ENCODE measurements around the gene ITFG2. TPM values are rescaled to one million over a fixed set of nuclear protein-coding genes. Genes with fewer than 3 reads are reported as not detected.

ITFG2 gene
- total RNA-seq: 10 to 100 TPM; 29.5 to 90.6 (median 48.4) TPM

DNA sequence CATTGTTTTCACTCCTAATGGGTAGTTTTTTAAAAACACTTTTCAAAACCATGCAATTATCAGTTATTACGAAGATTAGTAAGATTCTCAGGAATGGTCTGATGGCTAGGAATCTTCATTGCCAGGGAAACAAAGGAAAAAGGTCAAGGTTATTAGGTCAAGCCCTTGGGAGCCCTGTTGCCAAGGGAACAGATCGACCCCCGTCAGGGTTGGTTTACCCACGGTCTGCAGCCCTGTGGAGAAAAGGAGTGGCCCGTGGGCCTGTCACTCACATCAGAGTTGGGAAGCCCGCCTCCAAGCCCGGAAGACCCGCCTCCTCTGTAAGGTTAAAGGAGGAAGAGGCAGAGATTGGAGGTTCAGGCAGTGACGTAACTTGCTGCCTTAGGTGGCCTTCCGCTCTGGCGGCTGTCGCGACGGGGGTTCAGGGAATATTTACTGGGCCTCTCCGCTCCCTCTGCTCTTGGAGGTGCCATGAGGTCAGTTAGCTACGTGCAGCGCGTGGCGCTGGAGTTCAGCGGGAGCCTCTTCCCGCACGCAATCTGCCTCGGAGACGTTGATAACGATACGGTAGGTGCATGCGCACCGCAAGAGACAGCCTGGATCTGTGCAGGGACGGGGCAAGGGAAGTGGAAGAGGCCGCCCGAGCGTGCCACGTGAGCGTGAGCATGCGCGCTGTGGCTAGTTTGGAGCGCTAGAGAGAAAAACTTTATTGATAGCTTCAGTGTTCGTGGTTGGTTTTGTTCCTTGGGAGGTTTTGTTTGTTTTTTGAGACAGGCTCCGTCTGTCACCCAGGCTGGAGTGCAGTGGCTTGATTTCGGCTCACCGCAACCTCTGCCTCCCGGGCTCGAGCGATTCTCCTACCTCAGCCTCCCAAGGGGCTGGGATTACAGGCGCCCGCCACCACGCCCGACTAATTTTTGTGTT, at the start of gene ITFG2:
ITFG2 (plus strand) TSS at position 379 of the 924 bp plus-strand sequence; CDS start at position 472, 93 bp downstream.
- Histone ChIP-seq H3K27me3 (no peaks in the 10 kb centered on the region), H3K36me3 (peaks cover 0 to 4% (median under 1%) of the 10 kb centered on the region in 4 donors), H3K27ac (peak within 1 kb of the TSS; percentile 89 to 95 (median 91)), H3K4me3 (peak within 1 kb of the TSS; percentile 48 to 91 (median 68)), H3K4me1 (peaks cover 13 to 29% (median 14%) of the 10 kb centered on the region in 4 donors), H3K9me3 (no peaks in the 10 kb centered on the region)
- peak; percentile 93 for TF ChIP-seq POLR2A (IDR thresholded peaks at IDR 0.05)
- TF ChIP-seq CTCF (IDR thresholded peaks at IDR 0.05): no peak
- peak; percentile 2 for TF ChIP-seq EP300 (IDR thresholded peaks at IDR 0.05; ENCODE audit: low read depth)
- peak; percentile 86 to 97 (median 95) for TF ChIP-seq POLR2AphosphoS5 (IDR thresholded peaks at IDR 0.05)
- DNase-seq: peak; percentile 98
- WGBS, 2 donors (ENCODE audit: low coverage in 1 of 2): 1 to 5% methylated on average over 4 to 47 of the region's 48 CpGs
- in situ Hi-C loops (cut with MboI; ENCODE audit: low pct_ligation_motif_present in 1 of 4, low pct_unique_long_range_greater_than_20kb in 1 of 4, low sequenced_read_pairs in 3 of 4) (no loop called here), intact Hi-C loops (cut with DNase I; ENCODE audit: low total_unique reads) (no loop called here)

DNA sequence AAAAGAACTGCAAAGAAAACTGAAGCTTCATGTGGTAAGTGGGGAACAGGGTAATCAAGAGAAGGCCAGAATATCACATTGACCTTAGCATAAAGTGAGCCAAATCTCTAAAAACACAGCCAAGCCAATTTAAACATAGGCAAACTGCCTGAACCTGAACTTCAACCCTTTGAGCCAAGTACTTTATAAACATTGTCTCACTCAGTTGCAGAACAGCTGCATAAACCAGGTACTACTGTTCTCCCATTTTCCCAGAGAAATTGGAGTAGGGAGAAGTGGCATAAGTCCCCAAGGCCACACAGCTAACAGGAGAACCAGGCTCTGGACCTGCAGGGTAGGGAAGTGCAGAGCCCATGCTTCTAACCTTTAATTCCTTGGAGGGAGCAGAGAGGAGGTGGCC, 48.1 kb upstream of the ITFG2 start:
- Histone ChIP-seq H3K27ac (peak overlapping the region; percentile 23 to 55 (median 48)), H3K36me3 (no peaks in the 10 kb centered on the region), H3K4me1 (peaks cover 0 to 27% (median 7%) of the 10 kb centered on the region in 4 donors), H3K27me3 (no peaks in the 10 kb centered on the region), H3K9me3 (no peaks in the 10 kb centered on the region), H3K4me3 (no peak overlapping the region)
- intact Hi-C loops (cut with DNase I; ENCODE audit: low total_unique reads): no loop called here
- TF ChIP-seq EP300 (IDR thresholded peaks at IDR 0.05; ENCODE audit: low read depth) (no peak), POLR2A (IDR thresholded peaks at IDR 0.05) (no peak), CTCF (IDR thresholded peaks at IDR 0.05) (no peak), POLR2AphosphoS5 (IDR thresholded peaks at IDR 0.05) (no peak)
- DNase-seq: no peak
- in situ Hi-C loops (cut with MboI; ENCODE audit: low pct_ligation_motif_present in 1 of 4, low pct_unique_long_range_greater_than_20kb in 1 of 4, low sequenced_read_pairs in 3 of 4): no loop called here

- DNase-seq: no peak
- Histone ChIP-seq H3K27me3 (no peaks in the 10 kb centered on the region), H3K9me3 (no peaks in the 10 kb centered on the region), H3K4me1 (peaks cover under 1 to 33% (median 9%) of the 10 kb centered on the region in 4 donors), H3K36me3 (no peaks in the 10 kb centered on the region), H3K27ac (peak overlapping the region; percentile 19 to 55 (median 48)), H3K4me3 (no peak overlapping the region)
- TF ChIP-seq CTCF (IDR thresholded peaks at IDR 0.05): no peak
- TF ChIP-seq POLR2A (IDR thresholded peaks at IDR 0.05): no peak
- TF ChIP-seq EP300 (IDR thresholded peaks at IDR 0.05; ENCODE audit: low read depth): no peak
- no peak for TF ChIP-seq POLR2AphosphoS5 (IDR thresholded peaks at IDR 0.05)
- in situ Hi-C loops (cut with MboI; ENCODE audit: low pct_ligation_motif_present in 1 of 4, low pct_unique_long_range_greater_than_20kb in 1 of 4, low sequenced_read_pairs in 3 of 4): no loop called here
- 66 to 72% methylated on average over 2 to 4 of the region's 4 CpGs for WGBS, 2 donors (ENCODE audit: low coverage in 1 of 2)
- intact Hi-C loops (cut with DNase I; ENCODE audit: low total_unique reads): no loop called here
These were observed 47.4 kb upstream of the ITFG2 start for GRCh38 chr12:2765052-2765451.

GRCh38 chr12:2765608-2766007, 46.9 kb upstream of the ITFG2 start:
- in situ Hi-C loops (cut with MboI; ENCODE audit: low pct_ligation_motif_present in 1 of 4, low pct_unique_long_range_greater_than_20kb in 1 of 4, low sequenced_read_pairs in 3 of 4): no loop called here
- H3K27me3 ChIP-seq: no peaks in the 10 kb centered on the region
- no peaks in the 10 kb centered on the region for H3K9me3 ChIP-seq
- no peak overlapping the region for H3K4me3 ChIP-seq
- H3K27ac ChIP-seq: peak overlapping the region in 2 of 4 donors; percentile 22 to 55
- TF ChIP-seq POLR2A (IDR thresholded peaks at IDR 0.05) (no peak), EP300 (IDR thresholded peaks at IDR 0.05; ENCODE audit: low read depth) (no peak), CTCF (IDR thresholded peaks at IDR 0.05) (no peak), POLR2AphosphoS5 (IDR thresholded peaks at IDR 0.05) (no peak)
- peaks cover 2 to 36% (median 11%) of the 10 kb centered on the region in 4 donors for H3K4me1 ChIP-seq
- no peaks in the 10 kb centered on the region for H3K36me3 ChIP-seq
- WGBS, 2 donors (ENCODE audit: low coverage in 1 of 2): 83 to 87% methylated on average over 1 to 6 of the region's 6 CpGs
- no peak for DNase-seq
- intact Hi-C loops (cut with DNase I; ENCODE audit: low total_unique reads): no loop called here
